Measurements from ENCODE around the gene CCNO. TPM values are rescaled to one million over a fixed set of nuclear protein-coding genes. Genes with fewer than 3 reads are reported as not detected.

The CCNO gene
- total RNA-seq, 2 donors from 2014 or later = 7.3 to 10.5 TPM

DNA sequence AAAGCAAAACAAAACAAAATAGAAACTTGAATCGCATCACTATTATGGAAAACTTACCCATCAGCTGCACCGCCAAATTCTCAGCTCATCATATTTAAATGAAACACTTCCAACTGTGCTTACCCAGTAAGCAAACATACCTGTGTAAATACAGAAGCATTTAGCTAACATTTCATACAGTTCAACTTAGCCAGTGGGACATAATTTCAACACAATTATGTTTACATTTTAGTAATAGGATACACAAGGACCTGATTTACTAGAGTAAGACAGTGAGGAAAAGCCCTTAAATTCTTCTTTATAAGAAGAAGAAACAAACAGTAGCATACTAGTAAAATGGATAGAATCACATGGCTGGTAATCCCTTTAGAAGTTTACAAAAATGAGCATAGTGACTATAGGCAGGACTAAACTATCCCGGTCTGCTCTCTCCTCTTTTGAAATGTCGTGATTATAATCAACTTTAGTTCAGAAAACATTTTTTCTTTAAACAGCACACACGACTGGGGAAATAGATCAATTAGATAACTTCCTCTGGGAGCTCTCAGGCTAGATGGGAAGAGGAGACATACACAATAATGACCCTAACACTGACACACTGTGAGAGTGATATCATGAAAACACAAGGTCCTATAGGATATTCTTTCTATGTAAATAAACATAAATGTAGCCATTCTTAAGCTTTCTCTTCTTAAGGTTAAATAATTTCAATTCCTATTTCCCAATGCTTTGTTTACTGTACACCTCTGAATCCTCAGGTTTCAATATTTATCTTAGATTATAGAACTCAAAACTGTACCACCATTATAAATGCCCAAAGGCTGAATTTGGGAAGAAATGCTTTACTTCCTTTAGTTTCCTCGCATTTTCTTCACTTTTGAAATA lies 44.5 kb downstream of the CCNO start:
- TF ChIP-seq, protein P1, sequence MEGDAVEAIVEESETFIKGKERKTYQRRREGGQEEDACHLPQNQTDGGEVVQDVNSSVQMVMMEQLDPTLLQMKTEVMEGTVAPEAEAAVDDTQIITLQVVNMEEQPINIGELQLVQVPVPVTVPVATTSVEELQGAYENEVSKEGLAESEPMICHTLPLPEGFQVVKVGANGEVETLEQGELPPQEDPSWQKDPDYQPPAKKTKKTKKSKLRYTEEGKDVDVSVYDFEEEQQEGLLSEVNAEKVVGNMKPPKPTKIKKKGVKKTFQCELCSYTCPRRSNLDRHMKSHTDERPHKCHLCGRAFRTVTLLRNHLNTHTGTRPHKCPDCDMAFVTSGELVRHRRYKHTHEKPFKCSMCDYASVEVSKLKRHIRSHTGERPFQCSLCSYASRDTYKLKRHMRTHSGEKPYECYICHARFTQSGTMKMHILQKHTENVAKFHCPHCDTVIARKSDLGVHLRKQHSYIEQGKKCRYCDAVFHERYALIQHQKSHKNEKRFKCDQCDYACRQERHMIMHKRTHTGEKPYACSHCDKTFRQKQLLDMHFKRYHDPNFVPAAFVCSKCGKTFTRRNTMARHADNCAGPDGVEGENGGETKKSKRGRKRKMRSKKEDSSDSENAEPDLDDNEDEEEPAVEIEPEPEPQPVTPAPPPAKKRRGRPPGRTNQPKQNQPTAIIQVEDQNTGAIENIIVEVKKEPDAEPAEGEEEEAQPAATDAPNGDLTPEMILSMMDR (IDR thresholded peaks at IDR 0.05) = no peak
- no peak for TF ChIP-seq POLR2A (IDR thresholded peaks at IDR 0.05)
- peaks cover 16% of the 10 kb centered on the region for H3K4me1 ChIP-seq
- H3K27me3 ChIP-seq = no peaks in the 10 kb centered on the region
- no peaks in the 10 kb centered on the region for H3K9me3 ChIP-seq
- no peak overlapping the region for H3K4me3 ChIP-seq
- H3K27ac ChIP-seq = no peak overlapping the region
- 23 to 29% methylated on average over 6 of the region's 6 CpGs for WGBS, 2 donors
- ATAC-seq = peak; percentile 30
- no peak for DNase-seq
- intact Hi-C loops (cut with DNase I) = no loop called here
- H3K36me3 ChIP-seq (replicated peaks in 1 of 2; ENCODE audit: insufficient read depth in 1 of 2, low read depth in 2 of 2) = no peaks in the 10 kb centered on the region

DNA sequence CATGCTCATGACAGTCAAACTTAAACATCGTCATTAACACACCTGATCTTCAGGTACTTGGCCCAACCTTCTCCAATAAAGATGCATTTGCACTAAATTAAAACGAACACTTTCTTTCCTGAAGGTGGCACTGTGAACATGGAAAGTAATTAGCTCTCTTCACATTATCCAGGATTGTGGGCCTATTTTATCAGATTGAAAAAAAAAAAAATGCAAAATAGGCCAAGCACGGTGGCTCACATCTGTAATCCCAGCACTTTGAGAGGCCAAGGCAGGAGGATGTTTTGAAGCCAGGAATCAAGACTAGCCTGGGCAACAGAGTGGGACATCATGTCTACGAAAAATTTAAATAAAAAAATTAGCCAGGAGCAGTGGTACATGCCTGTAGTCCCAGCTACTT lies 46.0 kb downstream of the CCNO start:
- Histone ChIP-seq H3K4me3 (no peak overlapping the region), H3K4me1 (peaks cover 16% of the 10 kb centered on the region), H3K36me3 (replicated peaks in 1 of 2; ENCODE audit: insufficient read depth in 1 of 2, low read depth in 2 of 2) (no peaks in the 10 kb centered on the region), H3K27me3 (no peaks in the 10 kb centered on the region), H3K9me3 (no peaks in the 10 kb centered on the region), H3K27ac (no peak overlapping the region)
- DNase-seq (peak in 1 of 4 donors; percentile 16), ATAC-seq (peak; percentile 75)
- TF ChIP-seq, protein P1 (IDR thresholded peaks at IDR 0.05) = peak in 6 of 7 experiments; percentile 28 to 74 (median 64)
- no peak for TF ChIP-seq POLR2A (IDR thresholded peaks at IDR 0.05)
- 26% methylated on average over 4 of the region's 4 CpGs for WGBS, 2 donors
- intact Hi-C loops (cut with DNase I) = no loop called here

Other genes starting within 250 kb of the CCNO start
- under 1 TPM in 1 of 2 donors, not detected in 1; 0.52 TPM for gene ESM1, start 248.0 kb downstream of the CCNO start, total RNA-seq
- gene GZMK, start 209.4 kb downstream of the CCNO start, total RNA-seq = under 1 TPM in 1 of 2 donors, not detected in 1; 0.78 TPM
- not detected for gene GZMA, start 131.0 kb downstream of the CCNO start, total RNA-seq
- 1 to 10 TPM in 1 of 2 donors, under 1 TPM in 1; 0.99 to 6.7 TPM for gene GPX8, start 73.4 kb downstream of the CCNO start, total RNA-seq
- not detected for gene CDC20B, start 60.4 kb downstream of the CCNO start, total RNA-seq
- 1 to 10 TPM in 1 of 2 donors, not detected in 1; 1.3 TPM for gene MCIDAS, start 6.3 kb downstream of the CCNO start, total RNA-seq
- 10 to 100 TPM; 11.9 to 25.4 TPM for gene DHX29, start 74.1 kb upstream of the CCNO start, total RNA-seq
- gene MTREX, start 74.4 kb upstream of the CCNO start, total RNA-seq = 10 to 100 TPM; 35.5 to 36.9 TPM

Measured in body of pancreas (tissue), 4 donors.